SK-N-MC (cell line): ENCODE results near the gene CFAP46.
A peak's percentile ranks its signal among the peaks of the same experiment; 100 is the strongest.
"Not testable (repeated sequence)": the region's sequence is repeated elsewhere in the genome, so short reads cannot be mapped to it uniquely, and the experiment has no call there.

Source experiments
- DNase-seq: peaks from one replicate; pipeline ENCODE4 v3.0.0-alpha.2; 2011; ENCODE audit warnings: low read depth, low spot score
- H3K27ac ChIP-seq: fragments of 200-600 bp; sonication (generic); 2 replicates; pipeline ENCODE4 v1.5.1; 2016; ENCODE audit warnings: mixed run types
- H3K36me3 ChIP-seq: fragments of 200-600 bp; sonication (generic); 2 replicates; pipeline ENCODE4 v1.6.1; 2017; ENCODE audit warnings: antibody characterized with exemption, low read length, mixed read lengths; ENCODE audit not compliant: insufficient read depth
- H3K4me3 ChIP-seq: fragments of 200-600 bp; sonication (generic); 2 replicates; pipeline ENCODE4 v1.5.1; 2016
- H3K9ac ChIP-seq: fragments of 200-600 bp; sonication (generic); 2 replicates; pipeline ENCODE4 v1.8.0; 2017; ENCODE audit warnings: mixed run types, mixed read lengths; ENCODE audit not compliant: insufficient read length
- H3K9me3 ChIP-seq: fragments of 200-600 bp; sonication (generic); 2 replicates; pipeline ENCODE4 v1.6.1; 2017; ENCODE audit warnings: low read depth, mild to moderate bottlenecking, antibody characterized with exemption, low read length, moderate library complexity, mixed read lengths
- EZH2 ChIP-seq: fragments of 200-600 bp; sonication (generic); IDR thresholded peaks from one replicate; pipeline ENCODE4 v1.6.1; 2017; ENCODE audit warnings: antibody characterized with exemption
- FOXP2 ChIP-seq: optimal IDR thresholded peaks from 2 replicates; pipeline ENCODE3; 2011; ENCODE audit warnings: mild to moderate bottlenecking, moderate library complexity; ENCODE audit not compliant: insufficient read depth; ENCODE audit errors: extremely low read length, control extremely low read depth
- POLR2AphosphoS5 ChIP-seq: IDR thresholded peaks from 2 replicates; pipeline ENCODE4 v1.6.1; 2012; ENCODE audit warnings: mild to moderate bottlenecking, low read depth, low read length, borderline replicate concordance

Gene CFAP46

GRCh38 chr10:132939378-132939955 lies 2.9 kb downstream of the CFAP46 start:
- Histone ChIP-seq H3K27ac (no peak overlapping the region), H3K9me3 (no peaks in the 10 kb centered on the region), H3K9ac (no peak overlapping the region), H3K36me3 (no peaks in the 10 kb centered on the region), H3K4me3 (no peak overlapping the region)
- TF ChIP-seq EZH2: no peak
- no peak for TF ChIP-seq FOXP2
- no peak for TF ChIP-seq POLR2AphosphoS5
- no peak for DNase-seq

GRCh38 chr10:132938472-132939339 lies 3.7 kb downstream of the CFAP46 start:
- Histone ChIP-seq H3K27ac (no peak overlapping the region), H3K36me3 (no peaks in the 10 kb centered on the region), H3K9ac (no peak overlapping the region), H3K4me3 (no peak overlapping the region), H3K9me3 (no peaks in the 10 kb centered on the region)
- no peak for DNase-seq
- no peak for TF ChIP-seq POLR2AphosphoS5
- TF ChIP-seq EZH2: no peak
- no peak for TF ChIP-seq FOXP2

GRCh38 chr10:132937861-132938260 lies 4.5 kb downstream of the CFAP46 start:
- Histone ChIP-seq H3K27ac (no peak overlapping the region), H3K36me3 (no peaks in the 10 kb centered on the region), H3K4me3 (no peak overlapping the region), H3K9ac (no peak overlapping the region), H3K9me3 (no peaks in the 10 kb centered on the region)
- TF ChIP-seq EZH2 (no peak), POLR2AphosphoS5 (no peak), FOXP2 (no peak)
- no peak for DNase-seq

- DNase-seq: no peak
- H3K36me3 ChIP-seq: no peaks in the 10 kb centered on the region
- H3K4me3 ChIP-seq: no peak overlapping the region
- no peaks in the 10 kb centered on the region for H3K9me3 ChIP-seq
- H3K9ac ChIP-seq: no peak overlapping the region
- TF ChIP-seq POLR2AphosphoS5 (no peak), EZH2 (no peak), FOXP2 (no peak)
- no peak overlapping the region for H3K27ac ChIP-seq
Measured at GRCh38 chr10:132934953-132935352, 7.4 kb downstream of the CFAP46 start.

GRCh38 chr10:132933308-132934042 lies 8.9 kb downstream of the CFAP46 start:
- Histone ChIP-seq H3K9ac (no peak overlapping the region), H3K27ac (no peak overlapping the region), H3K4me3 (no peak overlapping the region), H3K36me3 (no peaks in the 10 kb centered on the region), H3K9me3 (no peaks in the 10 kb centered on the region)
- no peak for DNase-seq
- TF ChIP-seq POLR2AphosphoS5 (no peak), FOXP2 (no peak), EZH2 (no peak)

GRCh38 chr10:132932461-132933307 lies 9.7 kb downstream of the CFAP46 start:
- H3K27ac ChIP-seq: no peak overlapping the region
- H3K36me3 ChIP-seq: no peaks in the 10 kb centered on the region
- no peak for TF ChIP-seq POLR2AphosphoS5
- TF ChIP-seq FOXP2: no peak
- TF ChIP-seq EZH2: no peak
- H3K4me3 ChIP-seq: no peak overlapping the region
- no peak for DNase-seq
- no peak overlapping the region for H3K9ac ChIP-seq
- no peaks in the 10 kb centered on the region for H3K9me3 ChIP-seq

- not testable (repeated sequence) for DNase-seq, H3K27ac ChIP-seq, H3K36me3 ChIP-seq, H3K4me3 ChIP-seq, H3K9me3 ChIP-seq
- H3K9ac ChIP-seq: peak overlapping the region; percentile 32
Measured at GRCh38 chr10:132931258-132932250, 10.8 kb downstream of the CFAP46 start.

GRCh38 chr10:132930701-132931100 lies 11.7 kb downstream of the CFAP46 start:
- H3K27ac ChIP-seq, H3K36me3 ChIP-seq, DNase-seq, H3K9me3 ChIP-seq, H3K9ac ChIP-seq, H3K4me3 ChIP-seq: not testable (repeated sequence)
